Neural progenitor cell (in vitro differentiated cells): ENCODE results near the gene TMEM100. TPM values are rescaled to one million over a fixed set of nuclear protein-coding genes. Genes with fewer than 3 reads are reported as not detected.

Source experiments
- DNase-seq: peaks from one replicate; pipeline ENCODE4 v3.0.0-alpha.2; 2016; ENCODE audit warnings: low spot score
- H2AFZ ChIP-seq: fragments of 200-600 bp; sonication (generic); replicated peaks from 2 replicates; pipeline ENCODE4 v1.6.1; 2016; ENCODE audit warnings: antibody characterized with exemption
- H3F3A ChIP-seq: fragments of 200-600 bp; sonication (generic); 2 replicates; pipeline ENCODE4 v1.6.1; 2016; ENCODE audit warnings: antibody characterized with exemption, low read depth
- H3K27ac ChIP-seq: fragments of 200-600 bp; sonication (generic); 2 replicates; pipeline ENCODE4 v1.5.1; 2016; ENCODE audit warnings: mild to moderate bottlenecking
- H3K27me3 ChIP-seq: fragments of 200-600 bp; sonication (generic); 2 replicates; pipeline ENCODE4 v1.6.1; 2016; ENCODE audit warnings: mild to moderate bottlenecking, moderate library complexity
- H3K36me3 ChIP-seq: fragments of 200-600 bp; sonication (generic); 2 replicates; pipeline ENCODE4 v1.5.1; 2016
- H3K4me1 ChIP-seq: fragments of 200-600 bp; sonication (generic); 2 replicates; pipeline ENCODE4 v1.6.1; 2016; ENCODE audit warnings: mixed run types
- H3K4me2 ChIP-seq: fragments of 200-600 bp; sonication (generic); 2 replicates; pipeline ENCODE4 v1.6.1; 2016
- H3K4me3 ChIP-seq: fragments of 200-600 bp; sonication (generic); 2 replicates; pipeline ENCODE4 v1.5.1; 2016
- H3K79me2 ChIP-seq: fragments of 200-600 bp; sonication (generic); 2 replicates; pipeline ENCODE4 v1.6.1; 2016; ENCODE audit warnings: low read depth
- H3K9ac ChIP-seq: fragments of 200-600 bp; sonication (generic); 2 replicates; pipeline ENCODE4 v1.6.1; 2016
- H3K9me3 ChIP-seq: fragments of 200-600 bp; sonication (generic); 2 replicates; pipeline ENCODE4 v1.5.1; 2016; ENCODE audit warnings: low read depth
- H4K20me1 ChIP-seq: fragments of 200-600 bp; sonication (generic); 2 replicates; pipeline ENCODE4 v1.6.1; 2016; ENCODE audit warnings: low read depth
- H3K27ac Mint-ChIP-seq: 3 replicates; pipeline ENCODE4 v1.8.0; 2021; ENCODE audit warnings: mixed read lengths
- H3K27me3 Mint-ChIP-seq: 2 replicates; pipeline ENCODE4 v1.8.0; 2022; ENCODE audit warnings: low read depth, mild to moderate bottlenecking, inconsistent platforms, moderate library complexity, mixed read lengths; ENCODE audit not compliant: insufficient read depth
- H3K36me3 Mint-ChIP-seq: 3 replicates; pipeline ENCODE4 v1.8.0; 2021; ENCODE audit warnings: mixed read lengths
- H3K4me1 Mint-ChIP-seq: 3 replicates; pipeline ENCODE4 v1.8.0; 2021; ENCODE audit warnings: mixed read lengths
- H3K4me3 Mint-ChIP-seq: 3 replicates; pipeline ENCODE4 v1.8.0; 2021; ENCODE audit warnings: mild to moderate bottlenecking, moderate library complexity, mixed read lengths
- H3K9me3 Mint-ChIP-seq: 3 replicates; pipeline ENCODE4 v1.8.0; 2020; ENCODE audit warnings: mixed read lengths
- CTCF ChIP-seq: fragments of 200-600 bp; sonication (generic); IDR thresholded peaks from 2 replicates; pipeline ENCODE4 v1.5.1; 2017; ENCODE audit warnings: antibody characterized with exemption, mild to moderate bottlenecking
- EZH2 ChIP-seq: fragments of 200-600 bp; sonication (generic); IDR thresholded peaks from 2 replicates; pipeline ENCODE4 v1.6.1; 2017; ENCODE audit warnings: antibody characterized with exemption, mild to moderate bottlenecking, moderate library complexity
- EZH2phosphoT487 ChIP-seq: fragments of 200-600 bp; sonication (generic); IDR thresholded peaks from 2 replicates; pipeline ENCODE4 v1.6.1; 2017; ENCODE audit warnings: antibody characterized with exemption
- total RNA-seq: library from RNA; depleted of rRNA; stranded (reverse); fragments of >200 nt; gene quantifications from 2 replicates; pipeline ENCODE4 v1.2.3, GENCODE V29; 2015; ENCODE audit warnings: low replicate concordance

TMEM100 gene
- total RNA-seq, 1 donor from 2014 or later = 1.2 TPM

GRCh38 chr17:55751720-55752250 lies 29.1 kb upstream of the TMEM100 start:
- peak overlapping the region; percentile 61 for H3K4me3 ChIP-seq
- H3K9me3 Mint-ChIP-seq = no peaks in the 10 kb centered on the region
- no peaks in the 10 kb centered on the region for H3K27me3 ChIP-seq
- H3K4me3 Mint-ChIP-seq = peak overlapping the region; percentile 94
- peak overlapping the region; percentile 89 for H3K4me2 ChIP-seq
- no peaks in the 10 kb centered on the region for H3K9me3 ChIP-seq
- TF ChIP-seq EZH2 (no peak), CTCF (no peak), EZH2phosphoT487 (no peak)
- no peak overlapping the region for H3K9ac ChIP-seq
- no peaks in the 10 kb centered on the region for H3K36me3 ChIP-seq
- peaks cover 3% of the 10 kb centered on the region for H3K27me3 Mint-ChIP-seq
- peak overlapping the region; percentile 74 for H2AFZ ChIP-seq
- H3K27ac ChIP-seq = no peak overlapping the region
- H3K79me2 ChIP-seq = peaks cover 19% of the 10 kb centered on the region
- DNase-seq = no peak
- H3F3A ChIP-seq = peaks cover 13% of the 10 kb centered on the region
- H3K27ac Mint-ChIP-seq = peak overlapping the region; percentile 63
- peaks cover 15% of the 10 kb centered on the region for H3K4me1 Mint-ChIP-seq
- H3K4me1 ChIP-seq = peaks cover 6% of the 10 kb centered on the region
- H4K20me1 ChIP-seq = peaks cover 5% of the 10 kb centered on the region
- H3K36me3 Mint-ChIP-seq = peaks cover 7% of the 10 kb centered on the region

DNA sequence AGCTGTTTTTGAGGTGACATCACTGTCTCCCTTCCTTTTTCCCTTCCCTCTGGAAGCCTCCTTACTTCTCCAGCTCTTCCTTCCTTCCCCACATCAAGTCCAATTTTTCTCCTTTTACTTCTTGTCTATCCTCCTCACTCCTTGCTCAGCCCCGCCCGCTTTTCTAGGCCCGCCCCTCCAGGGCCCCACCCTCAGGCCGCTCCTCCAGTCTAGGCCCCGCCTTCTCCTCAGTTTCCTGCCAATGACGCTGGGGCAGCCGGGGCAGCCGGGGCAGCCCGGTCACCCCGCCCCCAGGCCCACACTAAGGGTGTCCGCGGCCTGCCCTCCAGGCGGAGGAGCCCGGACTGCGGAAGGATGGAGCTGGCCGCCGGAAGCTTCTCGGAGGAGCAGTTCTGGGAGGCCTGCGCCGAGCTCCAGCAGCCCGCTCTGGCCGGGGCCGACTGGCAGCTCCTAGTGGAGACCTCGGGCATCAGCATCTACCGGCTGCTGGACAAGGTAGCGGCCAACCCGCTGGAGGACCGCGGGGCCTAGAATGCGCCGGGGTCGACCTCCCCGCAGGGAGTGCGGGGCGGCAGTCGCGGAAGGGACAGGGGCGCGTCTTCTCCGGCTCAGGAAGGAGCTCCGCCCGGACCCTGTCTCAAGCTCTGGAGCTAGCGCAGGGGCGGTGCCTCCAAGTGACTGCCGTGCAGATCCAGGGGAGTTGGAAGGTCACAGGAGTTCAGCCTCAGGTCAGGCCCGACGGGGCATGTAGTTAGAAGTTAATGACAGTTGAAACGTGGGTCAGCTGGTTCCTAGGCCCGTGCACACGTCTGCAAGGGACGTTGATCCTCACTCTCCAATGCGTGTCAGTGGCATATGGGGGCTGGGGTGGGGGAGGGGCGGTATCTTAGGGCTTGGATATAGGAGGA lies 28.3 kb upstream of the TMEM100 start, which contains the start of gene PCTP:
Gene PCTP (plus strand): TSS at position 302 of the 908 bp plus-strand sequence. CDS start 53 bp downstream, at position 355.
- H3K9me3 ChIP-seq = no peaks in the 10 kb centered on the region
- Mint-ChIP-seq H3K9me3 (no peaks in the 10 kb centered on the region), H3K27me3 (peaks cover 3% of the 10 kb centered on the region), H3K27ac (peak within 1 kb of the TSS; percentile 63), H3K4me3 (peak within 1 kb of the TSS; percentile 94), H3K36me3 (peaks cover 7% of the 10 kb centered on the region), H3K4me1 (peaks cover 15% of the 10 kb centered on the region)
- peaks cover 19% of the 10 kb centered on the region for H3K79me2 ChIP-seq
- DNase-seq = peak; percentile 96
- peaks cover 5% of the 10 kb centered on the region for H4K20me1 ChIP-seq
- no peak for TF ChIP-seq EZH2
- TF ChIP-seq CTCF = peak; percentile 52
- H2AFZ ChIP-seq = peak within 1 kb of the TSS; percentile 74
- H3F3A ChIP-seq = peaks cover 13% of the 10 kb centered on the region
- peak within 1 kb of the TSS; percentile 61 for H3K4me3 ChIP-seq
- peak within 1 kb of the TSS; percentile 62 for H3K27ac ChIP-seq
- H3K27me3 ChIP-seq = no peaks in the 10 kb centered on the region
- H3K4me2 ChIP-seq = peak within 1 kb of the TSS; percentile 89
- no peak within 1 kb of the TSS for H3K9ac ChIP-seq
- no peaks in the 10 kb centered on the region for H3K36me3 ChIP-seq
- peaks cover 6% of the 10 kb centered on the region for H3K4me1 ChIP-seq

DNA sequence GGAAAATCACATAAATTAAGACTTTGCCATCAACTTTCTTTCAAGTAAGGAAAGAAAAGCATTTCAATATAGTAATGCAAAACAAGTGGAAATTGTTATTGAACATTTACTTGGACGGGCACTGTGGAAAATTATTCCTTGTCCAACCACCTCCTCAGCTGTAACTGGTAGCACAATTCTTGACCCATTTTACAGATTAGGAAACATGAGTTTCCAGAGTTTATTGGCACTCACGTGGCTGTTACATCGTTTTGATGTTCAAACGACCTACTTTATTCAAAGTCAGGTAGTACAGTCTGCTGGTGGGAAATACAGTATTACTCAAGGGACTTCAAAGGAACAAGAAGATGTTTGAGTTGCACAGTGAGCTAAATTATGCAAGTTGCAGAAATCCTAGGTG lies 27.3 kb upstream of the TMEM100 start:
- H3K36me3 ChIP-seq = no peaks in the 10 kb centered on the region
- H3K4me1 ChIP-seq = peaks cover 6% of the 10 kb centered on the region
- H3K4me2 ChIP-seq = no peak overlapping the region
- peaks cover 15% of the 10 kb centered on the region for H3K4me1 Mint-ChIP-seq
- H3K27me3 Mint-ChIP-seq = peaks cover 3% of the 10 kb centered on the region
- H3K9ac ChIP-seq = no peak overlapping the region
- H2AFZ ChIP-seq = no peak overlapping the region
- no peak overlapping the region for H3K27ac ChIP-seq
- H3K9me3 Mint-ChIP-seq = no peaks in the 10 kb centered on the region
- no peak overlapping the region for H3K27ac Mint-ChIP-seq
- H3K36me3 Mint-ChIP-seq = peaks cover 7% of the 10 kb centered on the region
- TF ChIP-seq EZH2phosphoT487 (no peak), CTCF (no peak), EZH2 (no peak)
- no peak for DNase-seq
- H3F3A ChIP-seq = peaks cover 13% of the 10 kb centered on the region
- H3K4me3 Mint-ChIP-seq = peak overlapping the region; percentile 94
- H3K79me2 ChIP-seq = peaks cover 19% of the 10 kb centered on the region
- H3K9me3 ChIP-seq = no peaks in the 10 kb centered on the region
- H4K20me1 ChIP-seq = peaks cover 5% of the 10 kb centered on the region
- H3K27me3 ChIP-seq = no peaks in the 10 kb centered on the region
- no peak overlapping the region for H3K4me3 ChIP-seq
